Breast epithelium (tissue), 3 donors: ENCODE results near the gene RELT.

Source experiments
- CTCF ChIP-seq, 3 donors: fragments of 450-650 bp; IDR thresholded peaks; one replicate each; pipeline ENCODE4 v1.5.1; 2016 to 2017; ENCODE audit warnings: antibody characterized with exemption in 3 of 3, mild to moderate bottlenecking in 3 of 3, moderate library complexity in 3 of 3
- POLR2A ChIP-seq: fragments of 450-650 bp; IDR thresholded peaks from one replicate; pipeline ENCODE4 v1.6.1; 2016; ENCODE audit warnings: antibody characterized with exemption, mild to moderate bottlenecking, moderate library complexity
- POLR2AphosphoS5 ChIP-seq, 3 donors: sonication (generic); formaldehyde crosslinking; IDR thresholded peaks; one replicate each; pipeline ENCODE4 v1.6.1; 2017; ENCODE audit warnings: antibody characterized with exemption in 3 of 3

GRCh38 chr11:73383249-73384124 is 7.3 kb downstream of the RELT start:
- no peak for TF ChIP-seq POLR2A
- no peak for TF ChIP-seq CTCF (IDR thresholded peaks at IDR 0.05)
- no peak for TF ChIP-seq POLR2AphosphoS5 (IDR thresholded peaks at IDR 0.05)
